Ovary (tissue), 9 donors: ENCODE results near the gene MIPEP. TPM values are rescaled to one million over a fixed set of nuclear protein-coding genes. Genes with fewer than 3 reads are reported as not detected.

ENCODE experiments used
- DNase-seq, 5 donors: peaks; one replicate each; pipeline ENCODE4 v3.0.0-alpha.2; 2019 to 2020
- H3K27ac ChIP-seq, 2 donors: fragments of 200-600 bp; one replicate each; pipeline versions ENCODE4 v1.5.1 to v1.8.0; 2019 to 2022
- H3K27me3 ChIP-seq: fragments of 200-600 bp; one replicate; pipeline ENCODE4 v1.8.0; 2022
- H3K36me3 ChIP-seq: fragments of 200-600 bp; sonication (generic); one replicate; pipeline ENCODE4 v1.5.1; 2019
- H3K4me1 ChIP-seq: one replicate; pipeline ENCODE4 v1.8.1; 2013; ENCODE audit warnings: mild to moderate bottlenecking, moderate library complexity; ENCODE audit not compliant: insufficient read depth
- H3K4me3 ChIP-seq: fragments of 200-600 bp; sonication (generic); one replicate; pipeline ENCODE4 v1.5.1; 2017
- H3K9me3 ChIP-seq, 2 donors: fragments of 200-600 bp in 1 of 2; sonication (generic) in 1 of 2; one replicate each; pipeline versions ENCODE4 v1.5.1 to v1.8.1; 2013 to 2019; ENCODE audit warnings: mild to moderate bottlenecking in 1 of 2, moderate library complexity in 1 of 2
- EP300 ChIP-seq: sonication (generic); formaldehyde crosslinking; IDR thresholded peaks from one replicate; pipeline ENCODE4 v1.6.1; 2017; ENCODE audit warnings: antibody characterized with exemption
- POLR2A ChIP-seq: fragments of 450-650 bp; IDR thresholded peaks from one replicate; pipeline ENCODE4 v1.6.1; 2017; ENCODE audit warnings: antibody characterized with exemption, mild to moderate bottlenecking, moderate library complexity
- WGBS, 3 donors: extraction: QIAGEN DNeasy Blood & Tissue Kit in 1 of 3; methylation state at CpG; one replicate each; pipeline versions ENCODE4 v1.1.5 to v1.1.7; 2013 to 2017; 5-methylcytosine and 5-hydroxymethylcytosine counted together
- intact Hi-C, 4 donors: fragments of 100-400 bp; cut with DNase I; formaldehyde crosslinking; loops; one replicate each; pipeline versions ENCODE4 v1.11.0 to v1.15.1; 2022 to 2023
- polyA plus RNA-seq, 2 donors: library from polyadenylated mRNA; stranded (reverse); fragments of 200-250 nt in 1 of 2; fragments of 350-450 nt in 1 of 2; fragmentation: Illumina TruSeq in 1 of 2; extraction: RNeasy Lipid Tissue Mini Kit (QIAGEN cat#74804) in 1 of 2; gene quantifications; one replicate each; pipeline ENCODE4 v1.2.3, GENCODE V29; 2013 to 2014
- total RNA-seq, 7 donors: library from RNA; depleted of rRNA in 2 of 7; stranded (reverse); fragments of >200 nt in 2 of 7; fragmentation: NEBNext Ultra II Directional in 3 of 7; extraction: Animal tissue kit (Norgen Biotek cat#: 25700) in 3 of 7; gene quantifications; one replicate each; pipeline versions ENCODE4 v1.1.0 to v1.2.4, GENCODE V29; 2016 to 2023
- TF ChIP-seq, protein P1 (sequence below), 3 donors: fragments of 450-650 bp in 2 of 3; fragments of 200-600 bp in 1 of 3; IDR thresholded peaks; one replicate each; pipeline versions ENCODE4 v1.5.1 to v1.8.0; 2016 to 2022; ENCODE audit warnings: antibody characterized with exemption in 3 of 3, mild to moderate bottlenecking in 1 of 3
- donor health status: DM: no; HTN: no; CAD: no; lungs with moderate emphysema.
- donor health status: DM: no; HTN: no; CAD: no.
- donor health status: Bipolar disorder and iron deficiency.
- donor health status: DM: yes; HTN: yes; CAD: no.
- donor health status: DM: no; HTN: no; CAD: no.
- donor health status: DM: yes; HTN: yes; CAD: no.

Gene MIPEP
- total and polyA plus RNA-seq, 9 donors: 7.1 to 18.8 (median 12.9) TPM

GRCh38 chr13:23847497-23847896, 41.7 kb downstream of the MIPEP start:
- H3K36me3 ChIP-seq: no peaks in the 10 kb centered on the region
- intact Hi-C loops: no loop called here
- no peak for DNase-seq
- TF ChIP-seq EP300: no peak
- TF ChIP-seq, protein P1, sequence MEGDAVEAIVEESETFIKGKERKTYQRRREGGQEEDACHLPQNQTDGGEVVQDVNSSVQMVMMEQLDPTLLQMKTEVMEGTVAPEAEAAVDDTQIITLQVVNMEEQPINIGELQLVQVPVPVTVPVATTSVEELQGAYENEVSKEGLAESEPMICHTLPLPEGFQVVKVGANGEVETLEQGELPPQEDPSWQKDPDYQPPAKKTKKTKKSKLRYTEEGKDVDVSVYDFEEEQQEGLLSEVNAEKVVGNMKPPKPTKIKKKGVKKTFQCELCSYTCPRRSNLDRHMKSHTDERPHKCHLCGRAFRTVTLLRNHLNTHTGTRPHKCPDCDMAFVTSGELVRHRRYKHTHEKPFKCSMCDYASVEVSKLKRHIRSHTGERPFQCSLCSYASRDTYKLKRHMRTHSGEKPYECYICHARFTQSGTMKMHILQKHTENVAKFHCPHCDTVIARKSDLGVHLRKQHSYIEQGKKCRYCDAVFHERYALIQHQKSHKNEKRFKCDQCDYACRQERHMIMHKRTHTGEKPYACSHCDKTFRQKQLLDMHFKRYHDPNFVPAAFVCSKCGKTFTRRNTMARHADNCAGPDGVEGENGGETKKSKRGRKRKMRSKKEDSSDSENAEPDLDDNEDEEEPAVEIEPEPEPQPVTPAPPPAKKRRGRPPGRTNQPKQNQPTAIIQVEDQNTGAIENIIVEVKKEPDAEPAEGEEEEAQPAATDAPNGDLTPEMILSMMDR (IDR thresholded peaks at IDR 0.05): no peak
- TF ChIP-seq POLR2A: no peak
- H3K9me3 ChIP-seq: no peaks in the 10 kb centered on the region
- H3K27me3 ChIP-seq: no peaks in the 10 kb centered on the region
- no peaks in the 10 kb centered on the region for H3K4me1 ChIP-seq
- no peak overlapping the region for H3K27ac ChIP-seq
- H3K4me3 ChIP-seq: no peak overlapping the region
- WGBS, 3 donors: 87 to 92% (median 92%) methylated on average over 2 of the region's 2 CpGs

DNA sequence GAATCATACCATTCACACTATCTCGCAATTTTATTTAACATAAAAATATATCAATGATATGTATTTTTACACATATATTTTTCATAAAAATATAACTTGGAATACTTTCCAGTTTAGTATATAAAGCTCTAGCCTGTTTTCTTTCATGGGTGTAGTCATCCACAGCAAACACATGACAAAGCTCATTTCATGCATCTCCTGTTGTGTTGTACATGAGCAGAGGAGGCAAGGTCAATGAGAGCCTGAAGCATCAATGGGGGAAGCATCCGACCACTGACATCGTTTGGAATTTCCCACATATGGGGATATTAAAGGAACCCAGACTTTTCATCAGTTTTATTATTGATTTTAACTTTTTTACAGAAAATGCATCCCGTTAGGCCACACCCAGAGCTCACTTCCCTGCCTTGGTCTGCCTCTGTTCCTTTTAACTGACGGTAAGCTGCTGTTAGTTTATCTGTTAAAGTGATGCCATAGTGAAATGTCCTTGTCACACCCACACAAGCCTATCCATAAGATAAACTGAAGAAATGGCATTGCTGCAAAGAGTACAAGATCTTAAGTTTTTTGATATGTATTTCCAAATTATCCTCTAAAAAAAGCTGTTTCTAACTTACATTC, 44.0 kb downstream of the MIPEP start:
- Histone ChIP-seq H3K9me3 (no peaks in the 10 kb centered on the region), H3K36me3 (no peaks in the 10 kb centered on the region), H3K27ac (no peak overlapping the region), H3K4me3 (no peak overlapping the region), H3K27me3 (no peaks in the 10 kb centered on the region), H3K4me1 (no peaks in the 10 kb centered on the region)
- 84 to 90% (median 88%) methylated on average over 5 of the region's 5 CpGs for WGBS, 3 donors
- intact Hi-C loops: no loop called here
- TF ChIP-seq POLR2A: no peak
- no peak for TF ChIP-seq EP300
- TF ChIP-seq, protein P1 (IDR thresholded peaks at IDR 0.05): no peak
- DNase-seq: no peak

DNA sequence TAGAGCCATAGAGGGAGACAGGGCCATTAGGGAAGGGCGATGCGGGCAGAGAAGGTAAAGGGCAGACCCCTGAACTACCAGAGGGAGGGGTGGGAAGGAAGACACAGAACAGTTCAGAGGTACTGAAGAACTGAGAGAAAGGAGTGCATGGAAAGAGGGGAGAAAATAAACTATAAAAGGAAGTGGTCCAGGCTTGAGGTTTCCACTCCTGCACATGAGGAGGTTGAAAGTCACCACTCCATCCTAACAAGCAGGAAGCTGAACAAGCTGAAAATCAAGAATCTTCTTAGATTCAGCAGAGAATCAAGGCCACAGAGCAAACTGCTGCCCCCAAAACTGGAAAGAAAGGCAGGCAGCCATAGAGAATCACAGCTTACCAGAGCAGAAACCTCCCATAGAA, 45.1 kb downstream of the MIPEP start:
- no peaks in the 10 kb centered on the region for H3K36me3 ChIP-seq
- TF ChIP-seq, protein P1 (IDR thresholded peaks at IDR 0.05): no peak
- TF ChIP-seq POLR2A: no peak
- TF ChIP-seq EP300: no peak
- intact Hi-C loops: no loop called here
- no peaks in the 10 kb centered on the region for H3K9me3 ChIP-seq
- no peak for DNase-seq
- no peaks in the 10 kb centered on the region for H3K4me1 ChIP-seq
- no peak overlapping the region for H3K4me3 ChIP-seq
- no peaks in the 10 kb centered on the region for H3K27me3 ChIP-seq
- WGBS, 3 donors: 92 to 95% (median 94%) methylated on average over 2 of the region's 2 CpGs
- no peak overlapping the region for H3K27ac ChIP-seq

DNA sequence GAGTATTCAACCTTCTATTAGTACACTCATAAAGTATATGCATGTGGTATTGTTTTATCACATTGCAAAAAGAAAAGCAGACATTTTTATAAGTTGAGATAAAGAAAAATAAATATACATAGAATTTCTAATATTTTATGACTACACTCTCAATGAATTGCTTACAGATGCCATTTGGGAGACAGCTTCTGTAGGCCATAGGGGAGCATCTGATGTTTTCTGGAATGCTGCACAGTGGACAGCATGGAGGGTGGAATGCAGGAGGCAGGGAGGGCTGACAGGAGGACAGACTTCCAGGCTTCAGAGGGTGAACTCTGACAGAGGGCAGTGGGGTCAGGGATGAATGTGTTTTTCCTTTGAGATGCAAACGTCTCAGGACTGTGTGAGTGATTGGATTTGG, 45.8 kb downstream of the MIPEP start:
- 39 to 47% (median 40%) methylated on average over 1 of the region's 1 CpG for WGBS, 3 donors
- DNase-seq: no peak
- Histone ChIP-seq H3K4me3 (no peak overlapping the region), H3K36me3 (no peaks in the 10 kb centered on the region), H3K9me3 (no peaks in the 10 kb centered on the region), H3K27me3 (no peaks in the 10 kb centered on the region), H3K4me1 (no peaks in the 10 kb centered on the region), H3K27ac (no peak overlapping the region)
- TF ChIP-seq, protein P1 (IDR thresholded peaks at IDR 0.05): no peak
- TF ChIP-seq EP300 (no peak), POLR2A (no peak)
- intact Hi-C loops: no loop called here
